Endometrial microvascular endothelial cells (primary cell): ENCODE measurements around the gene CLK3. TPM values are rescaled to one million over a fixed set of nuclear protein-coding genes. Genes with fewer than 3 reads are reported as not detected.
"Not testable (repeated sequence)": the region's sequence is repeated elsewhere in the genome, so short reads cannot be mapped to it uniquely, and the experiment has no call there.

ENCODE experiments used
- in situ Hi-C: cut with HindIII; loops from 2 replicates; pipeline ENCODE4 v1.10.0; 2017; ENCODE audit warnings: low sequenced_read_pairs, low pct_unique_long_range_greater_than_20kb; ENCODE audit errors: inconsistent ontology term
- total RNA-seq: library from RNA; depleted of rRNA; stranded (reverse); fragments of >200 nt; gene quantifications from one replicate; pipeline ENCODE4 v1.2.3, GENCODE V29; 2015; ENCODE audit errors: inconsistent ontology term

The CLK3 gene
- total RNA-seq, 1 donor from 2014 or later: 91.1 TPM

DNA sequence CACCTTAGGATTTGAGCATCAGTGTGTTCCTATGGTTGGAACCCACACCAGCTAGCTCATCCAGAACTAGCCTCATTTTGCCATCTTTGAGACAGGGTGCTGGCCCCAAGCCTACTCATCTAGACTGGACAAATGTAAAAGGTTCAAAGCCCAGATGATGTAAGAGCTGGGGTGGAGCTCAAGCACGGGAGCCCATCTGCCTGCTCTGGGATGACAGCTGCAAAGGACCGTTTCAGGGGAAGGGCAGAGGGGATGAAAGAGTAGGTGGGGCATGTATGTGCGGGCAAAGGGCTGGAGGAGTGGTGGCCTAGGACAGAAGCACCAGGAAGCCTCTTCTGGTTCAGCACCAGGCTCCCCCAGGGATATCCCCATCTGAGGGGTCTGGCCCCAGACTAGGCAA lies 15.8 kb downstream of the CLK3 start:
- in situ Hi-C loops: loop anchor here (5.0 kb wide), 1 partner anchor 141 kb away; no protein-coding TSS in a partner anchor

DNA sequence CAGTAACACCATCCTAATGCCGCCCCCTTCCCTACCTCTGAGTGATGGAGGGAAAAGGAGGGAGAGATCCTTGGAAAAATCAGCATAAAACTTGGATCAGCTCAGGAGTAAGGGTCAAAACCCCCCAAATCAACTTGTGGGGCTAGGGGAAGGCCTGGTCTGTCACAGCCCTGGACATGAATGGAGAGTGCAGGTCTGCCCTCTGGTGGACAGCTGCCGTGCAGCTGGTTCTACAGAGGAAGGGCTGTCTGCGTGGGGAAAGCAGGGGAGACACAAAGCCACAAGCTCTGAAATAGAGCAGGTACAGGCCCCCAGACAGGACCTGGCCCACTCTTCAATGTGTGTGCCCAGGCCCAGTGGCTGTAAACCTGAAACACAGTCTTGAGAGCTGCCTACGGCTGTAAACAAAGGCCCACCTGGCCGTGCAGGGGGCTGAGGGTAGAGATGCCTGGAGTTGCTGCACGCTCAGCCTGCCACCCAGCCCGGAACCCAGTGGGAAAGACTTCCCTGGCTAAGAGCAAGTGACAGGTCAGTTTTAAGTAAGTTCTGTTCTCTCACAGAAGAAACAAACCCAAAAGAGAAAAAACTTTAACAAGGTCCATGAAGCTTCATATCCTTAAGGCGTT lies 16.4 kb downstream of the CLK3 start:
- in situ Hi-C loops: loop anchor here (5.0 kb wide), 1 partner anchor 140 kb away; no protein-coding TSS in a partner anchor

GRCh38 chr15:74632601-74633000 lies 17.0 kb downstream of the CLK3 start:
- in situ Hi-C loops: loop anchor here (5.0 kb wide), 1 partner anchor 140 kb away; no protein-coding TSS in a partner anchor

DNA sequence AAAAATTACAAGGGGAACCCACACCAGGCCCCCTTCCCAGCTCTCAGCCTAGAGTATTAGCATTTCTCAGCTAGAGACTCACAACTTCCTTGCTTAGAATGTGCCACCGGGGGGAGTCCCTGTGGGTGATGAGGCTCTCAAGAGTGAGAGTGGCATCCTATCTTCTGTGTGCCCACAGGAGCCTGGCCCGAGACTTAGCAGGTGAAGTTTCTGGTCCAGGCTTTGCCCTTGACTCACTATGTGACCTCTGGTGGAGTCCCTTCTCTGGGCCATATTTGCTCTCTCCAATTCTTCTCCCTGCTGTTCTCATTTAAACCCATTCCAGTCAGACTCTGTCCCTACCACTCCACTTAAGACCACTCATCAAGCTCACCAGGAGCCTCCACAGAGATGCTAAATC lies 18.1 kb downstream of the CLK3 start:
- in situ Hi-C loops: loop anchor here (5.0 kb wide), 1 partner anchor 139 kb away; no protein-coding TSS in a partner anchor

GRCh38 chr15:74635228-74635627 lies 19.6 kb downstream of the CLK3 start:
- in situ Hi-C loops: no loop called here

GRCh38 chr15:74636984-74637383 lies 21.3 kb downstream of the CLK3 start:
- in situ Hi-C loops: no loop called here

DNA sequence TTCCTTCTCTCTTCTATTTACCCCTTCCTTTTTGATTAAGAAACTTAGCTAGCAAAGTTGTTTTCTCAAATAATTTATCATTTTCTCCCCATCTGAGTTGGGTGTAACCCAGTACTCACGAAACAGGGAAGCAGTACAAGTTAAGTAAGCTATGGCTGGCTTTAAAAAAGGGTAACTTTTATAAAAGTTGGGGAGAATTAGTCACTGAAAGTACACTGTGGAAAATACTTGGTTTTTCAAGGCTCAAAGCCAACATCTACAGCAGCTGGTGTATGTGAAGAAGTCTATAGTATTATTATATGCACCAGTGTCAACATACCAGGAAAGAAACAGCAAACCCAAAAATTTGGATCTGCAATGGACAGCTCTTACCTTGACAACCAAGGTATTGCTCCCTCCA lies 25.5 kb downstream of the CLK3 start:
- in situ Hi-C loops: no loop called here

DNA sequence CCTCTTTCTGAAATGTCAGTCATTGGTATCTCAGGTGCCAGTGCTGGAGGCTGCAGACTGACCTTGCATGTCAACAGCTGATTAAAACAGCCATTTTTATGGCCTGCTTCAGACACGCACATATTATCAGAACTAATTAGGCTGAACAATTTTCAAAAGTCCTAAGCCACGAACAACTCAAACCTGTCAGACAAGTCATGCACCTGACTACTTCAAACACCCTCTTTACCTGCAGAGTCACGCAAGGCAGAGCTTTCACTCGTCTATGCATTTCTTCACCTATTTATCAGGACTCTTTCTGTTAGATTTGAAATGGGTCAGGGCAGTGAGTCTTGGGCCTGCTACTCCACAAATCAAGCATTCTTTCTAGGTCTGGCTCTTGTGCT lies 26.7 kb downstream of the CLK3 start:
- in situ Hi-C loops: no loop called here

DNA sequence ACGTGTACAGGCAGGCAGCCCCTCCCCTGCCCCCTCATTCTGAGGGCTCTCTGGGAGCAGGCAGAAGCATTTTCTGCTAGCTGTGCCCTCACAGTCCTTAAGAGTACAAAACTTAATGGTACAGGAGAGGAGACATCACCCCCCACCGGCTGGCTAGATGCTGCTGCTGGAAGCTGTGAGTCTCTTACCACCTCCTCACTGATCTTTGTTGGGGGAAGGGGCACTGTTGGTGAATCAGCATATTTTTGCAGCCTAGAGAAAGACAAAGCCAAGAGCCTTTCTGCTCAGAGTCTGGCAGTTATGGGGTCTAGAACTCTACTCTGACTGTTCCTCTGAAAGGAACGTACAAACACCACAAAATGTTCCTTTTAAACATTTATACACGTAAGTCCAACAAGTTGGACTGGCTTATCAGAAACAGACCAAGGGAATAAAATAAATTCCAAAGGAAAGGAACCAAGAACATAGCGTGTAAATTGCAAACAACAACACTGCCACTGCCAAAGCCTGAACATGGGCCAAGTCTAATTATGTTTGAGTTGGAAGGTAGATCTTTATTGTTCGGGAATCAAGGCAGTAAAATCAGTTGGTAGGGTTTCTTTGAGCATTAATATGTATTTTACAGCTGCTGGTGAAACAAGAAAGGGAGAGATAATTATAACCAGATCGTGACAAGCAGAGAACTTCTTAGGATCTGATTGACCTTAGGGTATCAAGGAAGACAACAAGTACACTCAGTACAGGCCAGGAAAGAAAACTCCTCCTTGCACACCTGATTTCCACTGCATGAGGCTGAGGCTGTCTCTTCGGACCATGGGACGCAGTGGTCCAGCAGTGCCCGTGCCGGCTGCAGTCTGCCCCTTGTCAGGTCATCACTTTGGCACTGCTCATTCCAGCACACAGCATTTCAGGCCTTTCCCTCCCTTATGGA lies 27.4 kb downstream of the CLK3 start:
- in situ Hi-C loops: no loop called here

DNA sequence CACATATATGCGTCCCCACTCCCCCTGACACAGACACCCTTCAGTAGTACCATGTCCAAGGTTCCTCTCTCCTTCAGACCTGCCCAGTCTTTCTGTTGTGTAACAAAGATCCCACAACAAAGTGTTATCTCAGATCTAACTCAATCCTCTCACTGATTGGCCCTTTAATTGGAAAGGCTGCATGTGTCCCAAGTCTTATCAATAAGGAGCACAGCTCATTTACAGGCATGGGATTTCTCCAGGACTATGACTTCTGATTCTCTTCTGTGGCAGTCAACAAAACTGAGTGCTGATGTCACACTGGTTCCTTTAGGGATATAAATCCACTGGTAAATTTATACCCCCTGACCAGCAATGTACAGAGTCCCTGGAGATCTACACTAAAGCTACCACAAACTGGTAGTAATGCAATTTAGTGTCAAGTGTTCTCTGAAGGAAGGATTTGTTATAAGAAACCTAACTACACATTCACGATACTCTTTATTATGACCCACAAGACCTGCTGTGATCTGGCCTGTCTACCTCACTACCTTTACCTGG lies 28.1 kb downstream of the CLK3 start:
- in situ Hi-C loops: no loop called here

GRCh38 chr15:74646480-74646879 lies 30.8 kb downstream of the CLK3 start:
- in situ Hi-C loops: no loop called here

DNA sequence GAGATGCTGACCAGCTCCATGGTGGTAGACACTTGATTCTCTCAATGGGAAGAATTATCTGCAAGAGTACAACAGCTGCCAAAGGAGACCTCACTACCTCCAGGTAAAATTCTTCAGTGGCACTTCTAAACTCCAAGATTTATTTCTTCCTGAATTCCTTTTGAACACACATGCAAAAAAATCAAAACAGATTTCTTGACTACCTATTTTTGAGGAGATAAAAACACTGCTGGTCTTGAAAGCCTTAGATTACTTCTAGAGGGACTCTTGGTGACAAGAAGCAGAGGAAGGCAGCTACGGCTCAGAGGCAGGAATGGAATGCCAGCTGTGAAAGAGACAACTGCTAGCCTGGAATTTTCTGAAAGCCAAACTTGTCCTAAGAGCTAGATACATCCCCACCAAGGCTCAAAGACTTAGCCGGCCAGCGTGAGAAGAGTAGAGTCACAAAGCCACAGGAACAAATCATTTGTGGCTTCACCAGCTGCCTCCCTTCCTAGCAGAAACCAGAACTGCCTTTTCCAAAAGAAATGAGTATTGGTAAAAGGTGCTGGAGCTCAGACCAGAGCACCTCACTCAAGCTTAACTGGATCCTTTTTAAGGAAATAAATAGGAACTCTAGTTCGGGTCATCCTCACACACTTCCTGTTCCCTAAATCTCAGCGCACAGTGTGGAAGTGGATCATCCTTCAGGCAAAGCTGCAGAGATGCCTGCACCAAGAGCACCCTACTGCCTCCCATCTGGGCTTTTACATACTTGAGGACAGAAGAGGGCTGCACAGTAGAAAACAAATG lies 32.6 kb downstream of the CLK3 start:
- in situ Hi-C loops: no loop called here

DNA sequence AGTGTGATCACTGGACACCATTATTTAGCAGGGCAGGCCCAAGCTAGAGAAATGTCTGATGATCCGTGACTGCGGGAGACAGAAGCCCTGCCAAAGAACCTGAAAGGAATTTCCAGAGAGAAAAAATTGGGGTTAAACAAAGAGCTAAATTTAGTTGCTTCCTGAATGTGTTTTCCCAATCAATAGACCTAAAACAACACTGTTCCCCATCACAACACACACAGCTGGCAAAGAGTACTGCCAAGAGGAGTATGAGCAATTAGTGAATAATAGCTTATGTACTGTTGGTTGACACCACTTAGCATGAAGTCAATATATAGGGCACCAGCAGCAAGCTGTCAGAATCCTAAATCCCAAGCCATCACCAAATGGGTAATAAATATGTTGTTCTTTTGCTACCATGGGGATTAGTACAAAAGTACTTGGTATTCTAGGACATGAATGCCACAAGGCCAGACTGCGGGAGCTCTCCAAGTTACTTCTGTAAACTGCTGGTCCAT lies 35.7 kb downstream of the CLK3 start:
- in situ Hi-C loops: no loop called here

GRCh38 chr15:74653426-74654102 lies 37.9 kb downstream of the CLK3 start:
- in situ Hi-C loops: no loop called here

- in situ Hi-C loops: no loop called here
Measured at GRCh38 chr15:74655424-74655823, 39.8 kb downstream of the CLK3 start.

- in situ Hi-C loops: no loop called here
Measured at GRCh38 chr15:74656935-74657535, 41.4 kb downstream of the CLK3 start.

GRCh38 chr15:74657846-74658245 lies 42.2 kb downstream of the CLK3 start:
- in situ Hi-C loops: no loop called here

GRCh38 chr15:74661280-74661679 lies 45.6 kb downstream of the CLK3 start:
- in situ Hi-C loops: not testable (repeated sequence)
